ENCODE measurements around the gene TIMP2. TPM values are rescaled to one million over a fixed set of nuclear protein-coding genes. Genes with fewer than 3 reads are reported as not detected.

TIMP2 gene
- polyA plus RNA-seq, 1 donor from 2014 or later = 25.6 TPM

- peak overlapping the region; percentile 81 for H3K4me2 ChIP-seq (ENCODE audit: low read length)
- no peaks in the 10 kb centered on the region for H3K9me2 ChIP-seq (ENCODE audit: insufficient read depth, low read length)
- no peaks in the 10 kb centered on the region for H3F3A ChIP-seq (ENCODE audit: insufficient read depth, low read length, poor library complexity, severe bottlenecking)
- peak overlapping the region; percentile 83 for H3K27ac ChIP-seq (ENCODE audit: low read length)
- H2AFZ ChIP-seq (ENCODE audit: low read depth, low read length) = no peak overlapping the region
- H3K4me3 ChIP-seq (ENCODE audit: low read length) = peak overlapping the region; percentile 89
- H3K79me2 ChIP-seq (replicated peaks; ENCODE audit: insufficient read depth, low read length) = peaks cover 12% of the 10 kb centered on the region
- H3K9me3 ChIP-seq (ENCODE audit: low read length) = no peaks in the 10 kb centered on the region
- no peaks in the 10 kb centered on the region for H3K36me3 ChIP-seq (ENCODE audit: insufficient read depth, low read length)
- no peaks in the 10 kb centered on the region for H3K27me3 ChIP-seq (ENCODE audit: insufficient read depth, low read depth, low read length)
- no peaks in the 10 kb centered on the region for H4K20me1 ChIP-seq (ENCODE audit: insufficient read depth)
- TF ChIP-seq RAD21 (conservative IDR thresholded peaks at IDR 0.05) = no peak
- no peak for TF ChIP-seq REST (IDR thresholded peaks at IDR 0.05; ENCODE audit: borderline replicate concordance)
- no peak for TF ChIP-seq POLR2AphosphoS5 (IDR thresholded peaks at IDR 0.05)
- no peak for TF ChIP-seq MXI1 (conservative IDR thresholded peaks at IDR 0.05; ENCODE audit: poor library complexity, severe bottlenecking)
- no peak for TF ChIP-seq EZH2 (IDR thresholded peaks at IDR 0.05; ENCODE audit: borderline replicate concordance, insufficient read depth, low read length, poor library complexity, severe bottlenecking)
- TF ChIP-seq CTCF (IDR thresholded peaks at IDR 0.05; ENCODE audit: poor library complexity, severe bottlenecking) = no peak
- no peak for TF ChIP-seq SMC3 (conservative IDR thresholded peaks at IDR 0.05; ENCODE audit: poor library complexity)
- TF ChIP-seq TAF1 (IDR thresholded peaks at IDR 0.05; ENCODE audit: low read depth) = no peak
- no peak for TF ChIP-seq EP300 (conservative IDR thresholded peaks at IDR 0.05; ENCODE audit: poor library complexity, severe bottlenecking)
- peak overlapping the region; percentile 85 for H3K9ac ChIP-seq (ENCODE audit: low read length)
Measured at GRCh38 chr17:78839235-78839761, 85.9 kb downstream of the TIMP2 start.

GRCh38 chr17:78838574-78839005, 86.6 kb downstream of the TIMP2 start:
- Histone ChIP-seq H3K36me3 (ENCODE audit: insufficient read depth, low read length) (no peaks in the 10 kb centered on the region), H3K4me3 (ENCODE audit: low read length) (peak overlapping the region; percentile 89), H3K9ac (ENCODE audit: low read length) (peak overlapping the region; percentile 85), H3K79me2 (replicated peaks; ENCODE audit: insufficient read depth, low read length) (peaks cover 12% of the 10 kb centered on the region), H3K9me2 (ENCODE audit: insufficient read depth, low read length) (no peaks in the 10 kb centered on the region), H2AFZ (ENCODE audit: low read depth, low read length) (no peak overlapping the region), H3F3A (ENCODE audit: insufficient read depth, low read length, poor library complexity, severe bottlenecking) (no peaks in the 10 kb centered on the region), H3K27me3 (ENCODE audit: insufficient read depth, low read depth, low read length) (no peaks in the 10 kb centered on the region), H4K20me1 (ENCODE audit: insufficient read depth) (no peaks in the 10 kb centered on the region), H3K4me2 (ENCODE audit: low read length) (peak overlapping the region; percentile 81), H3K9me3 (ENCODE audit: low read length) (no peaks in the 10 kb centered on the region), H3K27ac (ENCODE audit: low read length) (no peak overlapping the region)
- TF ChIP-seq TAF1 (IDR thresholded peaks at IDR 0.05; ENCODE audit: low read depth) (no peak), MXI1 (conservative IDR thresholded peaks at IDR 0.05; ENCODE audit: poor library complexity, severe bottlenecking) (no peak), SMC3 (conservative IDR thresholded peaks at IDR 0.05; ENCODE audit: poor library complexity) (no peak)
